Naive B cell (primary cell): Measurements from ENCODE around the gene RAB36. TPM values are rescaled to one million over a fixed set of nuclear protein-coding genes. Genes with fewer than 3 reads are reported as not detected.
A peak's percentile ranks its signal among the peaks of the same experiment; 100 is the strongest.

Experiments
- ATAC-seq, 2 donors: fragments of 150-1000 bp; cut with Tn5 transposase; 2 replicates each; pipeline ENCODE4 v1.10.0; 2021; ENCODE audit warnings: low read depth in 2 of 2, mild to moderate bottlenecking in 2 of 2, moderate library complexity in 2 of 2
- DNase-seq: peaks from one replicate; pipeline ENCODE4 v3.0.0; 2022
- H3K27ac Mint-ChIP-seq, 6 donors: one replicate each; pipeline ENCODE4 v1.8.0; 2020 to 2022; ENCODE audit warnings: mild to moderate bottlenecking in 6 of 6, mixed read lengths in 6 of 6, moderate library complexity in 5 of 6, inconsistent platforms in 2 of 6
- H3K27me3 Mint-ChIP-seq, 3 donors: one replicate each; pipeline ENCODE4 v1.8.0; 2021 to 2022; ENCODE audit warnings: mixed read lengths in 3 of 3, mild to moderate bottlenecking in 1 of 3
- H3K36me3 Mint-ChIP-seq, 2 donors: one replicate each; pipeline ENCODE4 v1.8.0; 2020 to 2022; ENCODE audit warnings: mixed read lengths in 2 of 2, inconsistent platforms in 1 of 2, mild to moderate bottlenecking in 1 of 2
- H3K4me1 Mint-ChIP-seq, 3 donors: one replicate each; pipeline ENCODE4 v1.8.0; 2020 to 2022; ENCODE audit warnings: mixed read lengths in 3 of 3, inconsistent platforms in 1 of 3, mild to moderate bottlenecking in 1 of 3, moderate library complexity in 1 of 3
- H3K4me3 Mint-ChIP-seq, 8 donors: one replicate each; pipeline ENCODE4 v1.8.0; 2020 to 2022; ENCODE audit warnings: mild to moderate bottlenecking in 8 of 8, mixed read lengths in 8 of 8, moderate library complexity in 8 of 8, inconsistent platforms in 2 of 8
- H3K9me3 Mint-ChIP-seq, 7 donors: one replicate each; pipeline ENCODE4 v1.8.0; 2020 to 2022; ENCODE audit warnings: mixed read lengths in 7 of 7, mild to moderate bottlenecking in 5 of 7, inconsistent platforms in 2 of 7, moderate library complexity in 1 of 7
- polyA plus RNA-seq, 6 donors: library from polyadenylated mRNA; unstranded; fragments of 300-500 nt; fragmentation: Illumina TruSeq; gene quantifications; one replicate each; pipeline ENCODE4 v1.2.3, GENCODE V29; 2021; ENCODE audit warnings: low read depth in 6 of 6

RAB36 gene
- polyA plus RNA-seq, 6 donors from 2014 or later: 0.40 to 1.7 (median 0.80) TPM; not detected in 1

- no peaks in the 10 kb centered on the region for H3K27me3 Mint-ChIP-seq
These were observed 10.6 kb downstream of the RAB36 start for GRCh38 chr22:23155831-23156230.

GRCh38 chr22:23156286-23156685 is 11.0 kb downstream of the RAB36 start:
- Mint-ChIP-seq H3K4me1 (peaks cover 16 to 24% (median 23%) of the 10 kb centered on the region in 3 donors), H3K4me3 (no peak overlapping the region), H3K9me3 (no peaks in the 10 kb centered on the region), H3K27ac (peak overlapping the region in 2 of 6 donors; percentile 52 to 77), H3K36me3 (no peaks in the 10 kb centered on the region), H3K27me3 (no peaks in the 10 kb centered on the region)
- ATAC-seq (no peak), DNase-seq (no peak)

More at GRCh38 chr22:23155831-23156230, 10.6 kb downstream of the RAB36 start:
- H3K27ac Mint-ChIP-seq: peak overlapping the region in 1 of 6 donors; percentile 52
- peaks cover 18 to 24% (median 23%) of the 10 kb centered on the region in 3 donors for H3K4me1 Mint-ChIP-seq
- DNase-seq: no peak
- no peaks in the 10 kb centered on the region for H3K36me3 Mint-ChIP-seq
- H3K4me3 Mint-ChIP-seq: no peak overlapping the region
- ATAC-seq: no peak
- no peaks in the 10 kb centered on the region for H3K9me3 Mint-ChIP-seq

DNA sequence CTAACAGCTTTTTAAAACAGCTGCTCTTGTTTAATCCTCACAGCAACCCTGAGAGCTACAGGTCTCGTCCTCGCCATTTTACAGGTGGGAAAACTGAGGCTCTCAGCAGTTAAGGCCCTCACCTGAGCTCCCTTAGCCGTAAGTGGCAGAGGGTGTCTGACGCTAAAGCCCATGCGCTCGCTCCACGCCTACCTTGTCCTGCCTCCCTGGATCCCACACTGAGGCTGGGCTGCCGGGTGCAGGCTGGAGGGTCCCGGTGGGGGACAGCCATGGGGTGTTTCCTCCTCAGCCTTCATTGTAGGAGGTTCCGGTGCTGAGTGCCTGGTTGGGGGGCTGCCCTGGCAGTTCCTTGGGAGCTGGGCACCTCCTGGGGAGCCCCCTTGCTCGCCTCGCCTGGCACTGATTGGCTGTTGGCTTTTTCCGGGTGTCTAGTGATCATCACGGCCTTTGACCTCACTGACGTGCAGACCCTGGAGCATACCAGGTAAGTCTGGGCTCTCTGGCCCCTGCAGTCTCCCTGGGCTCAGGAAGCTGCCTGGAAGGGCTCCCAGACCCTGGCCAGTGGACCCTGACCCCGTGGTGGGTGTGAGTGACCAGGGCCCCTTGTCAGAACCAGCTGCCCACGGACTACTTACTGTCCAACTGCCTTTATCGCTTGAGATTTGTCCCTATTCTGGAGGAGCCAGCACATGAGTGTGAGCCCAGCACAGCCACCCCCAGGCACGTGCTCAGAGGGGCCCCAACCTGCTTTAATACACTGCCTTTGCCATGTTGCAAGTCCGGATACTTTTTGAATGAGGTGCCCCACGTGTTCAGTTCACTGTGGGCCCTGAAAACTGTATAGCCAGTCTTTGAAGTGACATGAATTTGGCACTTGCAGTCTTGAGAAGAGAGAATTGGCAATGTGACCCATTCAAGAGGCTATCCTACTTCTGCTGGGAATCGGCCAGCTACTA is 12.6 kb downstream of the RAB36 start:
- Mint-ChIP-seq H3K27me3 (no peaks in the 10 kb centered on the region), H3K4me1 (peaks cover 8 to 19% (median 16%) of the 10 kb centered on the region in 3 donors), H3K27ac (peak overlapping the region in 2 of 6 donors; percentile 15 to 44), H3K36me3 (no peaks in the 10 kb centered on the region), H3K4me3 (no peak overlapping the region), H3K9me3 (no peaks in the 10 kb centered on the region)
- DNase-seq (no peak), ATAC-seq (no peak)

DNA sequence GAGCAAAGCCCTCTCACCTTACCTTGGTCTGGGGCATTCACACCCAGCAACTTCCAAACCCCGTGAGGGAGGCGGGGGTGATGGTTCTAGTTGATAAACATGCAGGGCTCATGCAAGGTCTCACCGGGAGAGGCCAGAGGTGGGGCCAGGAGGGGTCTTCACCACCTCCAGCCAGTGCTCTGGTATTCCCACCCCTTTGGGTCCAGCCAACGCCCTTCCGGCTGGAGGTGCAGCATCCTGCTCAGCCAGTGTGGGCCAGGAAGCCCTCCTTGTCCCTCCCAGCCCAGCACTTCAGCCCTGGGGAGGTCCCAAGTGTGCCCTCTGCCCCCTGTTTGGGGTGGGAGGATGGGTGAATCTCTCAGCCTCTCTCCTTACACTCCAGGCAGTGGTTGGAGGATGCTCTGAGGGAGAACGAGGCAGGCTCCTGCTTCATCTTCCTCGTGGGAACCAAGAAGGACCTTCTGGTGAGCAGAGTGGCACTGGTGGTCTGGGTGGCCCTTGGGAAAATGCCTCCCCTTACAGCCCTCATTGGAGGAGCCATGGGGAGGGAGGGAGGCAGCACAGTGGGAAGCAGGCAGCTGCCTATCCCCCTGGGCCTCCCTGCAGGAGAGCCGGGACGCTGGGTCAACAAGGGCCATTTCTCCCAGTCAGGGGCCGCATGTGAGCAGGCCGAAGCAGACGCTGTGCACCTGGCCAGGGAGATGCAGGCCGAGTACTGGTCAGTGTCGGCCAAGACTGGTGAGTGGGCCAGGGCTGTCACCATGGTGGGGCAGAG is 13.4 kb downstream of the RAB36 start:
- no peak for ATAC-seq
- Mint-ChIP-seq H3K27me3 (no peaks in the 10 kb centered on the region), H3K4me1 (peaks cover 6 to 10% (median 7%) of the 10 kb centered on the region in 3 donors), H3K36me3 (no peaks in the 10 kb centered on the region), H3K27ac (peak overlapping the region in 1 of 6 donors; percentile 44), H3K4me3 (no peak overlapping the region), H3K9me3 (no peaks in the 10 kb centered on the region)
- DNase-seq: no peak

GRCh38 chr22:23159291-23159630 is 14.0 kb downstream of the RAB36 start:
- Mint-ChIP-seq H3K36me3 (no peaks in the 10 kb centered on the region), H3K4me3 (no peak overlapping the region), H3K27me3 (no peaks in the 10 kb centered on the region), H3K9me3 (no peaks in the 10 kb centered on the region), H3K4me1 (peaks cover under 1 to 7% (median 3%) of the 10 kb centered on the region in 3 donors), H3K27ac (no peak overlapping the region)
- ATAC-seq (no peak), DNase-seq (no peak)

DNA sequence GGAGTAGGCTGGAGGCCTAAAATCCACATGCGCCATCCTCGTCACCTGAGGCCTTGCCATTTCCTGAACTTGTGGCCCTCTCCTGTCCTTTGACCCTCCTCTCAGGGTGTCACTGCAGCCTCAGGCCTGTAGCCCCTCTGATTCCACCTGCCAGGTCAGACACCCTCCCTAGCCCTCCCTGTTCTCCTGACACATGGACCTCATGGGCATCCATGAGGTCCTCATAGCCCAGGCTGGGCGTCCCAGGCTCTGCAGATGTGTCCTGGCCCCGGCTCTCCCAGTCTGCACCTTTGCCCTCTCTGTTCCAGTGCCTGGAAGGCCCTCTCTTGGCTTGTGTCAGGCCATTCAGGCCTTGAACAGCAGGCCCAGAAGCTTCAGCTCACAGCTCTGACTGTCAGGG is 15.8 kb downstream of the RAB36 start:
- H3K27me3 Mint-ChIP-seq: no peaks in the 10 kb centered on the region
- H3K36me3 Mint-ChIP-seq: no peaks in the 10 kb centered on the region
- no peak overlapping the region for H3K4me3 Mint-ChIP-seq
- peaks cover 0 to 3% (median 0%) of the 10 kb centered on the region in 7 donors for H3K9me3 Mint-ChIP-seq
- H3K4me1 Mint-ChIP-seq: peaks cover 0 to 5% (median 0%) of the 10 kb centered on the region in 3 donors
- peak overlapping the region in 1 of 6 donors; percentile 59 for H3K27ac Mint-ChIP-seq
- DNase-seq (no peak), ATAC-seq (no peak)

- H3K27ac Mint-ChIP-seq: no peak overlapping the region
- H3K4me1 Mint-ChIP-seq: peaks cover 0 to 4% (median 0%) of the 10 kb centered on the region in 3 donors
- DNase-seq (no peak), ATAC-seq (no peak)
- H3K4me3 Mint-ChIP-seq: no peak overlapping the region
- H3K27me3 Mint-ChIP-seq: no peaks in the 10 kb centered on the region
- no peaks in the 10 kb centered on the region for H3K36me3 Mint-ChIP-seq
- peaks cover 0 to 6% (median 0%) of the 10 kb centered on the region in 7 donors for H3K9me3 Mint-ChIP-seq
These were observed 16.3 kb downstream of the RAB36 start for GRCh38 chr22:23161574-23161973.

GRCh38 chr22:23163665-23164064 is 18.4 kb downstream of the RAB36 start:
- DNase-seq (no peak), ATAC-seq (no peak)
- H3K27me3 Mint-ChIP-seq: no peaks in the 10 kb centered on the region
- no peak overlapping the region for H3K4me3 Mint-ChIP-seq
- H3K4me1 Mint-ChIP-seq: no peaks in the 10 kb centered on the region
- no peaks in the 10 kb centered on the region for H3K36me3 Mint-ChIP-seq
- peaks cover 0 to 6% (median 0%) of the 10 kb centered on the region in 7 donors for H3K9me3 Mint-ChIP-seq
- peak overlapping the region in 1 of 6 donors; percentile 12 for H3K27ac Mint-ChIP-seq

DNA sequence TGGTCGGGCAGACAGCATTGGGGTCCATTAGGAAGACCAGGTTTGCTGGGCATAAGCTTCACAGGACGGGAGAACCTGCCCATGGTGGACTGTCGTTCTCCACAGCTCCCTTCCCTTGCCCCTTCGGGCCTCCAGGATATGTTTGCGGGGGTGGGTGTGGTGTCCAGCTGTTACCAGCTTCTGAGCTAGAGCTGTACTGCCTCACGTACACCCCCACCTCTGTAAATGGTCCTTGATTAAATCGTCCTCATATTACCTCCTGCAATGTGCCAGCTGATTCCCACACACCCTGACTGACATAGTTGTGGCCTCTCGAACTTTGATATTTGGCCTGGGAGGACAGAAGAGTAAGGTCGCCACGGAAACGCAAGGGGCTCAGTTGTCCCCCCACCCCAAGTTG is 18.8 kb downstream of the RAB36 start:
- Mint-ChIP-seq H3K4me3 (no peak overlapping the region), H3K36me3 (no peaks in the 10 kb centered on the region), H3K4me1 (no peaks in the 10 kb centered on the region), H3K27ac (peak overlapping the region in 1 of 6 donors; percentile 12), H3K9me3 (peaks cover 0 to 6% (median 0%) of the 10 kb centered on the region in 7 donors), H3K27me3 (no peaks in the 10 kb centered on the region)
- DNase-seq (no peak), ATAC-seq (no peak)

DNA sequence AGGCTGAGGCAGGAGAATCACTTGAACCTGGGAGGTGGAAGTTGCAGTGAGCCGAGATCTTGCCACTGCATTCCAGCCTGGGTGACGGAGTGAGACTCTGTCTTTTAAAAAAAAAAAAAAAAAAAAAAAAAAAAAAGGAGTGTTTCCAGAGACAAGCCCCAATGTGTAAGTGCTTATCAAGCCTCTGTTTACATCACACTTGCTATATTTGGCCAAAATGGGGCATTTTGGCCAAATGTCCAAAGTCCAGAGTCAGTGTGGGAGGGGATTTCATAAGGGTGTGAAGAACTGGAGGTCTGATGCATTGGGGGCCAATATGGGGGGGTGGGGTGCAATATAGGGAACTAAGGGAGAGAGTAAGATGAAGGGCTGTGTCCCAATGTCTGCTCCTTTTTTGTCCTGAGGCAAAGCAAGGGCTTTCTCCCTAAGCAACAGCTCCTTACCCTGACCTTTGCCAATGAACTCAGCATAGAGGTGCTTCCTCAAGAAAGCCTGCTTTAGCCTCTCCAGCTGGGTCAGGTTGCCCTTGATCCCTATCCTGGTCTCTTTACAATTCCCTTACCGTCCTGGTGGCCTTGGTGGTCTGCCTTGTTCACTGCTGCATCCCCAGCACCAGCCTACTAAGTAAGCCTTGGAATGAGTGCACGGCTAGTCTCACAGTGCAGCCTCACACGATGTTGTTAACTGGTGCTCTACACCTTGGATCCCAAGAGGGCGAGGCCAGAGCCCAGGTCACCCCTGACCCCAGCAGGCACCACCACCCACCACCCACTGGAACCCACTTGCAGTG is 21.0 kb downstream of the RAB36 start:
- H3K4me1 Mint-ChIP-seq: no peaks in the 10 kb centered on the region
- no peak for ATAC-seq
- H3K36me3 Mint-ChIP-seq: no peaks in the 10 kb centered on the region
- no peak for DNase-seq
- no peak overlapping the region for H3K27ac Mint-ChIP-seq
- H3K4me3 Mint-ChIP-seq: no peak overlapping the region
- peaks cover 0 to 6% (median 0%) of the 10 kb centered on the region in 7 donors for H3K9me3 Mint-ChIP-seq
- H3K27me3 Mint-ChIP-seq: no peaks in the 10 kb centered on the region

DNA sequence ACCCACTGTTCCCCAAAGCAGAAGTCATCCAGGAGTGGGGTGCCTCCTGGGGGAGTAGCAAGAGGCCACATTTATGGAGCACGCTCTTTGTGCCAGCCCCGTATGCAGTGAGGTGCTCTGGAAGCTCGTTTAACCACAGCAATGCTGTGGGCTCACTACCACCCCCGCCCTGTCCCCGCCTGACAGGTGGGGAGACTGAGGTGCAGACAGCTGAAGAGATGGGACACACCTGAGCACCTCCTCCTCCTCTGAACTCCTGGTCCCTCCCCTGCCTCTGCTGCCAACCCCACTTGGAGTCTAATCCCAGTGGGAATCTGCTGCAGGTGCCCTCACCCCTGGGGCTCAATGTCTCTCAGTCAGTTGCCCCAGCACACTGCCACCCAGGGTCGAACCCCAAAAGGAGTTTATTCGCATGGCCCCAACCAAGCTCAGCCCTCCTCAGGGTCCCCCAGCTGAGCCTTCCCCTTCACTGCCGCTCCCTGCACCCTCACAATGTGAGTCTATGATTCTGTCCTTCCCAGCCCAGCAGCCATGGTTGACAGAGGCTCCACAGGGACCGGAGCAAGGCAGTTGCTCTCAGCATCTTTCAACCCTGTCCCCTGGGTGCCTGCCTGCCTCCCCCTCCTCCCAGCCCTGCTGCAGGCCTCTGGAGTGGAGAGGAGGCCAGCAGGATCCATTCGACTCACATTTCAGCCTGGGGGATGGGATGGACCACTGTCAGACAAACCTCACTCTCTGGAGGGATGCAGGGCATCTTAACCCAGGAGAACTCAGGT is 21.8 kb downstream of the RAB36 start:
- Mint-ChIP-seq H3K36me3 (no peaks in the 10 kb centered on the region), H3K27ac (no peak overlapping the region), H3K4me1 (no peaks in the 10 kb centered on the region), H3K4me3 (no peak overlapping the region), H3K27me3 (no peaks in the 10 kb centered on the region), H3K9me3 (peaks cover 0 to 6% (median 0%) of the 10 kb centered on the region in 7 donors)
- no peak for ATAC-seq
- DNase-seq: no peak

- no peak for DNase-seq
- Mint-ChIP-seq H3K4me1 (no peaks in the 10 kb centered on the region), H3K36me3 (no peaks in the 10 kb centered on the region), H3K27me3 (no peaks in the 10 kb centered on the region), H3K27ac (peak overlapping the region in 1 of 6 donors; percentile 66), H3K4me3 (no peak overlapping the region), H3K9me3 (peaks cover 0 to 6% (median 0%) of the 10 kb centered on the region in 7 donors)
- no peak for ATAC-seq
These were observed 23.2 kb downstream of the RAB36 start for GRCh38 chr22:23168391-23169042.
